Breast epithelium (tissue), 3 donors: ENCODE measurements around the gene ASTN2.

Source experiments
- CTCF ChIP-seq, 3 donors: fragments of 450-650 bp; IDR thresholded peaks; one replicate each; pipeline ENCODE4 v1.5.1; 2016 to 2017; ENCODE audit warnings: antibody characterized with exemption in 3 of 3, mild to moderate bottlenecking in 3 of 3, moderate library complexity in 3 of 3
- POLR2A ChIP-seq: fragments of 450-650 bp; IDR thresholded peaks from one replicate; pipeline ENCODE4 v1.6.1; 2016; ENCODE audit warnings: antibody characterized with exemption, mild to moderate bottlenecking, moderate library complexity
- POLR2AphosphoS5 ChIP-seq, 3 donors: sonication (generic); formaldehyde crosslinking; IDR thresholded peaks; one replicate each; pipeline ENCODE4 v1.6.1; 2017; ENCODE audit warnings: antibody characterized with exemption in 3 of 3

GRCh38 chr9:116404228-116404627, 1010.6 kb downstream of the ASTN2 start:
- TF ChIP-seq CTCF (IDR thresholded peaks at IDR 0.05) = no peak
- TF ChIP-seq POLR2A = no peak
- no peak for TF ChIP-seq POLR2AphosphoS5 (IDR thresholded peaks at IDR 0.05)
